Ovary (tissue), 9 donors: Measurements from ENCODE around the gene PKP1. TPM values are rescaled to one million over a fixed set of nuclear protein-coding genes. Genes with fewer than 3 reads are reported as not detected.

Experiments
- DNase-seq, 5 donors: peaks; one replicate each; pipeline ENCODE4 v3.0.0-alpha.2; 2019 to 2020
- H3K27ac ChIP-seq, 2 donors: fragments of 200-600 bp; one replicate each; pipeline versions ENCODE4 v1.5.1 to v1.8.0; 2019 to 2022
- H3K27me3 ChIP-seq: fragments of 200-600 bp; one replicate; pipeline ENCODE4 v1.8.0; 2022
- H3K36me3 ChIP-seq: fragments of 200-600 bp; sonication (generic); one replicate; pipeline ENCODE4 v1.5.1; 2019
- H3K4me1 ChIP-seq: one replicate; pipeline ENCODE4 v1.8.1; 2013; ENCODE audit warnings: mild to moderate bottlenecking, moderate library complexity; ENCODE audit not compliant: insufficient read depth
- H3K4me3 ChIP-seq: fragments of 200-600 bp; sonication (generic); one replicate; pipeline ENCODE4 v1.5.1; 2017
- H3K9me3 ChIP-seq, 2 donors: fragments of 200-600 bp in 1 of 2; sonication (generic) in 1 of 2; one replicate each; pipeline versions ENCODE4 v1.5.1 to v1.8.1; 2013 to 2019; ENCODE audit warnings: mild to moderate bottlenecking in 1 of 2, moderate library complexity in 1 of 2
- CTCF ChIP-seq, 3 donors: fragments of 450-650 bp in 2 of 3; fragments of 200-600 bp in 1 of 3; IDR thresholded peaks; one replicate each; pipeline versions ENCODE4 v1.5.1 to v1.8.0; 2016 to 2022; ENCODE audit warnings: antibody characterized with exemption in 3 of 3, mild to moderate bottlenecking in 1 of 3
- EP300 ChIP-seq: sonication (generic); formaldehyde crosslinking; IDR thresholded peaks from one replicate; pipeline ENCODE4 v1.6.1; 2017; ENCODE audit warnings: antibody characterized with exemption
- POLR2A ChIP-seq: fragments of 450-650 bp; IDR thresholded peaks from one replicate; pipeline ENCODE4 v1.6.1; 2017; ENCODE audit warnings: antibody characterized with exemption, mild to moderate bottlenecking, moderate library complexity
- WGBS, 3 donors: extraction: QIAGEN DNeasy Blood & Tissue Kit in 1 of 3; methylation state at CpG; one replicate each; pipeline versions ENCODE4 v1.1.5 to v1.1.7; 2013 to 2017; 5-methylcytosine and 5-hydroxymethylcytosine counted together
- intact Hi-C, 4 donors: fragments of 100-400 bp; cut with DNase I; formaldehyde crosslinking; loops; one replicate each; pipeline versions ENCODE4 v1.11.0 to v1.15.1; 2022 to 2023
- polyA plus RNA-seq, 2 donors: library from polyadenylated mRNA; stranded (reverse); fragments of 200-250 nt in 1 of 2; fragments of 350-450 nt in 1 of 2; fragmentation: Illumina TruSeq in 1 of 2; extraction: RNeasy Lipid Tissue Mini Kit (QIAGEN cat#74804) in 1 of 2; gene quantifications; one replicate each; pipeline ENCODE4 v1.2.3, GENCODE V29; 2013 to 2014
- total RNA-seq, 7 donors: library from RNA; depleted of rRNA in 2 of 7; stranded (reverse); fragments of >200 nt in 2 of 7; fragmentation: NEBNext Ultra II Directional in 3 of 7; extraction: Animal tissue kit (Norgen Biotek cat#: 25700) in 3 of 7; gene quantifications; one replicate each; pipeline versions ENCODE4 v1.1.0 to v1.2.4, GENCODE V29; 2016 to 2023
- donor health status: DM: no; HTN: no; CAD: no; lungs with moderate emphysema.
- donor health status: DM: no; HTN: no; CAD: no.
- donor health status: Bipolar disorder and iron deficiency.
- donor health status: DM: yes; HTN: yes; CAD: no.
- donor health status: DM: no; HTN: no; CAD: no.
- donor health status: DM: yes; HTN: yes; CAD: no.

PKP1 gene
- total and polyA plus RNA-seq, 9 donors: 0.05 to 0.48 (median 0.18) TPM; not detected in 2

- no peak for TF ChIP-seq CTCF (IDR thresholded peaks at IDR 0.05)
- TF ChIP-seq POLR2A: no peak
- TF ChIP-seq EP300: no peak
- intact Hi-C loops: no loop called here
- Histone ChIP-seq H3K36me3 (no peaks in the 10 kb centered on the region), H3K27ac (no peak overlapping the region), H3K9me3 (no peaks in the 10 kb centered on the region), H3K4me1 (no peaks in the 10 kb centered on the region), H3K4me3 (no peak overlapping the region), H3K27me3 (no peaks in the 10 kb centered on the region)
- WGBS, 3 donors: 72 to 81% (median 79%) methylated on average over 7 of the region's 7 CpGs
- DNase-seq: no peak
Measured at GRCh38 chr1:201262963-201263608, 20.2 kb upstream of the PKP1 start.

GRCh38 chr1:201264072-201264471 is 19.2 kb upstream of the PKP1 start:
- DNase-seq: no peak
- intact Hi-C loops: no loop called here
- 81 to 92% (median 91%) methylated on average over 6 of the region's 6 CpGs for WGBS, 3 donors

GRCh38 chr1:201264554-201264953 is 18.8 kb upstream of the PKP1 start:
- H3K36me3 ChIP-seq: no peaks in the 10 kb centered on the region
- no peak for DNase-seq
- intact Hi-C loops: no loop called here
- no peaks in the 10 kb centered on the region for H3K4me1 ChIP-seq
- 73 to 83% (median 77%) methylated on average over 4 of the region's 4 CpGs for WGBS, 3 donors
- H3K27me3 ChIP-seq: no peaks in the 10 kb centered on the region
- no peak for TF ChIP-seq CTCF (IDR thresholded peaks at IDR 0.05)
- TF ChIP-seq EP300: no peak
- no peak for TF ChIP-seq POLR2A
- no peak overlapping the region for H3K4me3 ChIP-seq
- no peak overlapping the region for H3K27ac ChIP-seq
- no peaks in the 10 kb centered on the region for H3K9me3 ChIP-seq

More at GRCh38 chr1:201264072-201264471, 19.2 kb upstream of the PKP1 start:
- H3K27me3 ChIP-seq: no peaks in the 10 kb centered on the region
- no peaks in the 10 kb centered on the region for H3K4me1 ChIP-seq
- no peaks in the 10 kb centered on the region for H3K36me3 ChIP-seq
- no peak overlapping the region for H3K27ac ChIP-seq
- no peak overlapping the region for H3K4me3 ChIP-seq
- no peak for TF ChIP-seq EP300
- no peak for TF ChIP-seq POLR2A
- no peak for TF ChIP-seq CTCF (IDR thresholded peaks at IDR 0.05)
- no peaks in the 10 kb centered on the region for H3K9me3 ChIP-seq

- H3K27me3 ChIP-seq: no peaks in the 10 kb centered on the region
- WGBS, 3 donors: 35 to 53% (median 47%) methylated on average over 3 of the region's 3 CpGs
- no peak for DNase-seq
- no peak overlapping the region for H3K27ac ChIP-seq
- no peaks in the 10 kb centered on the region for H3K9me3 ChIP-seq
- no peak overlapping the region for H3K4me3 ChIP-seq
- TF ChIP-seq EP300 (no peak), CTCF (IDR thresholded peaks at IDR 0.05) (no peak), POLR2A (no peak)
- intact Hi-C loops: no loop called here
- H3K36me3 ChIP-seq: no peaks in the 10 kb centered on the region
- H3K4me1 ChIP-seq: no peaks in the 10 kb centered on the region
Measured at GRCh38 chr1:201265756-201266155, 17.6 kb upstream of the PKP1 start.
